Heart right ventricle (tissue), 16 donors: ENCODE measurements around the gene ACTL10. TPM values are rescaled to one million over a fixed set of nuclear protein-coding genes. Genes with fewer than 3 reads are reported as not detected.

Experiments
- ATAC-seq, 8 donors: fragments of 200-7000 bp; cut with Tn5 transposase; one replicate each; pipeline ENCODE4 v1.9.1; 2020; ENCODE audit warnings: mild to moderate bottlenecking in 8 of 8, moderate library complexity in 8 of 8, moderate number of reproducible peaks in 1 of 8
- DNase-seq, 2 donors: peaks; one replicate each; pipeline ENCODE4 v3.0.0-alpha.2; 2020
- H3K27ac ChIP-seq, 10 donors: fragments of 200-600 bp; sonication (generic) in 2 of 10; one replicate each; pipeline versions ENCODE4 v1.5.0 to v1.8.0; 2020 to 2022; ENCODE audit warnings: mild to moderate bottlenecking in 3 of 10
- H3K27me3 ChIP-seq, 7 donors: fragments of 200-600 bp; one replicate each; pipeline ENCODE4 v1.8.0; 2021 to 2022; ENCODE audit warnings: mild to moderate bottlenecking in 2 of 7
- H3K36me3 ChIP-seq, 9 donors: fragments of 200-600 bp; sonication (generic) in 1 of 9; one replicate each; pipeline versions ENCODE4 v1.5.0 to v1.8.0; 2020 to 2022; ENCODE audit warnings: mild to moderate bottlenecking in 2 of 9
- H3K4me1 ChIP-seq, 9 donors: fragments of 200-600 bp; sonication (generic) in 1 of 9; one replicate each; pipeline versions ENCODE4 v1.5.0 to v1.8.0; 2020 to 2022; ENCODE audit warnings: mild to moderate bottlenecking in 4 of 9
- H3K4me3 ChIP-seq, 10 donors: fragments of 200-600 bp; sonication (generic) in 2 of 10; one replicate each; pipeline versions ENCODE4 v1.5.0 to v1.8.0; 2020 to 2022; ENCODE audit warnings: mild to moderate bottlenecking in 7 of 10, moderate library complexity in 2 of 10
- H3K9me3 ChIP-seq, 11 donors: fragments of 200-600 bp in 10 of 11; sonication (generic) in 2 of 11; one replicate each; pipeline versions ENCODE4 v1.5.0 to v1.8.0; 2013 to 2022; ENCODE audit warnings: mild to moderate bottlenecking in 2 of 11, control low read depth in 1 of 11, moderate library complexity in 1 of 11
- CTCF ChIP-seq, 9 donors: fragments of 200-600 bp; sonication (generic) in 2 of 9; IDR thresholded peaks; one replicate each; pipeline versions ENCODE4 v1.5.0 to v1.8.0; 2021 to 2022; ENCODE audit warnings: antibody characterized with exemption in 9 of 9, mild to moderate bottlenecking in 5 of 9, moderate library complexity in 1 of 9
- WGBS, 2 donors: extraction: QIAGEN DNeasy Blood & Tissue Kit; methylation state at CpG; one replicate each; pipeline ENCODE4 v1.1.7; 2013; ENCODE audit warnings: inconsistent platforms in 1 of 2; 5-methylcytosine and 5-hydroxymethylcytosine counted together
- intact Hi-C, 10 donors: fragments of 100-400 bp; cut with DNase I; formaldehyde crosslinking; loops; one replicate each; pipeline versions ENCODE4 v1.11.1 to v1.14.2; 2022
- polyA plus RNA-seq, 2 donors: library from polyadenylated mRNA; stranded (reverse); fragments of 200-250 nt; gene quantifications; one replicate each; pipeline ENCODE4 v1.2.3, GENCODE V29; 2013
- total RNA-seq, 10 donors: library from RNA; stranded (reverse); fragmentation: NEBNext Ultra II Directional in 3 of 10; extraction: Animal tissue kit (Norgen Biotek cat#: 25700) in 3 of 10; gene quantifications; one replicate each; pipeline versions ENCODE4 v1.2.1 to v1.2.4, GENCODE V29; 2021 to 2023
- donor health status: Arrhythmogenic right ventricular cardiomyopathy.
- donor health status: ischemic (EF 13 %, LVEDD 7.1; RV severe dilation, severe dysfunction).
- donor health status: healthy with polysubstance abuse.
- donor health status: DM: no; HTN: yes; CAD: no.
- donor health status: DM: no; HTN: no; CAD: no.
- donor health status: ischemic (EF 25% LVEDD 6.9; RV normal size, moderate dysfunction).
- donor health status: ischemic (EF 25% LVEDD 5.7; RV mildly dilated, moderate dysfunction).
- donor health status: healthy.
- donor health status: DM: yes; HTN: yes; CAD: no.
- donor health status: Ischemic cardiomyopathy.
- donor health status: ischemic (EF 35%, LVEDD 5.7; RV mildly dilated, moderate dysfunction).
- donor health status: nonischemic (EF 11% LVEDD 7.7; RV severe dilation, severe dysfunction).
- donor health status: DM: yes; HTN: yes; CAD: no.
- donor health status: PGD.
- donor health status: ischemic (EF 29% LVEDD 5.4; RV normal size, mild dysfunction).
- donor health status: nonischemic (EF 23%, LVEDD 6.1; RV moderate dilation, normal function).

Gene ACTL10
- total and polyA plus RNA-seq, 12 donors, result 0.11 to 1.2 (median 0.30) TPM; not detected in 4

- peaks cover 0 to 19% (median 7%) of the 10 kb centered on the region in 9 donors for H3K4me1 ChIP-seq
- ATAC-seq (no peak), DNase-seq (no peak)
- 95 to 96% methylated on average over 17 of the region's 17 CpGs for WGBS, 2 donors
- H3K9me3 ChIP-seq, result no peaks in the 10 kb centered on the region
- no peak overlapping the region for H3K4me3 ChIP-seq
- TF ChIP-seq CTCF (IDR thresholded peaks at IDR 0.05), result no peak
- no peaks in the 10 kb centered on the region for H3K27me3 ChIP-seq
- no peak overlapping the region for H3K27ac ChIP-seq
- peaks cover 0 to 43% (median 6%) of the 10 kb centered on the region in 9 donors for H3K36me3 ChIP-seq
- intact Hi-C loops, result loop anchor here in 3 of 10 donors (5.0 to 10.0 kb wide), 3 partner anchors 190 to 262 kb away; no protein-coding TSS in a partner anchor
Measured at GRCh38 chr20:33656783-33657703, 9.7 kb upstream of the ACTL10 start.

GRCh38 chr20:33657704-33658095 lies 9.0 kb upstream of the ACTL10 start:
- 94 to 95% methylated on average over 12 of the region's 12 CpGs for WGBS, 2 donors
- TF ChIP-seq CTCF (IDR thresholded peaks at IDR 0.05), result no peak
- DNase-seq, result no peak

GRCh38 chr20:33658510-33658909 lies 8.2 kb upstream of the ACTL10 start:
- Histone ChIP-seq H3K27ac (no peak overlapping the region), H3K36me3 (peaks cover 0 to 43% (median 6%) of the 10 kb centered on the region in 9 donors), H3K9me3 (no peaks in the 10 kb centered on the region), H3K27me3 (no peaks in the 10 kb centered on the region), H3K4me3 (no peak overlapping the region), H3K4me1 (peaks cover 3 to 18% (median 11%) of the 10 kb centered on the region in 9 donors)
- intact Hi-C loops, result loop anchor here in 3 of 10 donors (5.0 to 10.0 kb wide), 3 partner anchors 191 to 264 kb away; no protein-coding TSS in a partner anchor
- no peak for TF ChIP-seq CTCF (IDR thresholded peaks at IDR 0.05)
- DNase-seq (no peak), ATAC-seq (no peak)
- 94% methylated on average over 8 of the region's 8 CpGs for WGBS, 2 donors

More at GRCh38 chr20:33657704-33658095, 9.0 kb upstream of the ACTL10 start:
- no peaks in the 10 kb centered on the region for H3K27me3 ChIP-seq
- no peak overlapping the region for H3K27ac ChIP-seq
- H3K36me3 ChIP-seq, result peaks cover 0 to 43% (median 6%) of the 10 kb centered on the region in 9 donors
- no peak overlapping the region for H3K4me3 ChIP-seq
- intact Hi-C loops, result loop anchor here in 3 of 10 donors (5.0 to 10.0 kb wide), 3 partner anchors 190 to 263 kb away; no protein-coding TSS in a partner anchor
- no peaks in the 10 kb centered on the region for H3K9me3 ChIP-seq
- peaks cover 2 to 18% (median 10%) of the 10 kb centered on the region in 9 donors for H3K4me1 ChIP-seq
- ATAC-seq, result no peak

- Histone ChIP-seq H3K4me3 (no peak overlapping the region), H3K9me3 (no peaks in the 10 kb centered on the region), H3K36me3 (peaks cover 0 to 43% (median 6%) of the 10 kb centered on the region in 9 donors), H3K27ac (no peak overlapping the region), H3K4me1 (peaks cover 2 to 17% (median 12%) of the 10 kb centered on the region in 9 donors), H3K27me3 (no peaks in the 10 kb centered on the region)
- DNase-seq, result no peak
- WGBS, 2 donors, result 99% methylated on average over 4 of the region's 4 CpGs
- no peak for ATAC-seq
- TF ChIP-seq CTCF (IDR thresholded peaks at IDR 0.05), result no peak
- intact Hi-C loops, result loop anchor here in 3 of 10 donors (5.0 to 10.0 kb wide), 3 partner anchors 192 to 264 kb away; no protein-coding TSS in a partner anchor
Measured at GRCh38 chr20:33658929-33659328, 7.8 kb upstream of the ACTL10 start.
